ENCODE measurements around the gene RWDD4.

DNA sequence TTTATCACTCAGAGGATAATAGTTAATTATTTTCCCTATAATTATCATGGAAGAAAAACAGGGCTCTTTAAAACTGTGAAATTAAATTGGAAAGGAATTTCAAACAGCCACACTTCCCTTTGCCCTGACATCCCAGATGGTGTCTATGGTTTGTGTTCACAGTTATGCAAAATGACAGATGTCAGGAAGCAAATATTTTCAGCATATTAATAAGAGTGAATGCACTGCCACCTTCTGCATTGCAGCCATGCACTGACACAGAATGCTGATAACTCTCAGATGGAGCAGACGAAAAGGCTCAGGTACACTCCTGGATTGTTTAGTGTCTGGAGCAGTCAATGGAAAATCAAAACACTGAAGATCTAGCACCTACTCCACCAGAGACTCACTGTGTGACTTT, 57.6 kb downstream of the RWDD4 start:
- TF ChIP-seq, protein P1, sequence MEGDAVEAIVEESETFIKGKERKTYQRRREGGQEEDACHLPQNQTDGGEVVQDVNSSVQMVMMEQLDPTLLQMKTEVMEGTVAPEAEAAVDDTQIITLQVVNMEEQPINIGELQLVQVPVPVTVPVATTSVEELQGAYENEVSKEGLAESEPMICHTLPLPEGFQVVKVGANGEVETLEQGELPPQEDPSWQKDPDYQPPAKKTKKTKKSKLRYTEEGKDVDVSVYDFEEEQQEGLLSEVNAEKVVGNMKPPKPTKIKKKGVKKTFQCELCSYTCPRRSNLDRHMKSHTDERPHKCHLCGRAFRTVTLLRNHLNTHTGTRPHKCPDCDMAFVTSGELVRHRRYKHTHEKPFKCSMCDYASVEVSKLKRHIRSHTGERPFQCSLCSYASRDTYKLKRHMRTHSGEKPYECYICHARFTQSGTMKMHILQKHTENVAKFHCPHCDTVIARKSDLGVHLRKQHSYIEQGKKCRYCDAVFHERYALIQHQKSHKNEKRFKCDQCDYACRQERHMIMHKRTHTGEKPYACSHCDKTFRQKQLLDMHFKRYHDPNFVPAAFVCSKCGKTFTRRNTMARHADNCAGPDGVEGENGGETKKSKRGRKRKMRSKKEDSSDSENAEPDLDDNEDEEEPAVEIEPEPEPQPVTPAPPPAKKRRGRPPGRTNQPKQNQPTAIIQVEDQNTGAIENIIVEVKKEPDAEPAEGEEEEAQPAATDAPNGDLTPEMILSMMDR (IDR thresholded peaks at IDR 0.05): no peak
- no peak for TF ChIP-seq EZH2 (IDR thresholded peaks at IDR 0.05)

Measured in neural progenitor cell (in vitro differentiated cells).